ENCODE results near the gene FERMT1.
"Not testable (repeated sequence)": the region's sequence is repeated elsewhere in the genome, so short reads cannot be mapped to it uniquely, and the experiment has no call there.

Gene FERMT1

GRCh38 chr20:6036213-6036612 is 86.6 kb downstream of the FERMT1 start:
- DNase-seq = no peak

- DNase-seq = no peak
These were observed 88.5 kb downstream of the FERMT1 start for GRCh38 chr20:6034134-6034969.

GRCh38 chr20:6032907-6033306 is 89.9 kb downstream of the FERMT1 start:
- DNase-seq = not testable (repeated sequence)

GRCh38 chr20:6030453-6031080 is 92.3 kb downstream of the FERMT1 start:
- DNase-seq = no peak

GRCh38 chr20:6029538-6029937 is 93.3 kb downstream of the FERMT1 start:
- no peak for DNase-seq

- DNase-seq = no peak
These were observed 94.0 kb downstream of the FERMT1 start for GRCh38 chr20:6028818-6029217.

GRCh38 chr20:6026051-6026450 is 96.8 kb downstream of the FERMT1 start:
- DNase-seq = no peak
